HG03060 (cell line): ENCODE data around the gene SEMA3A.

Experiments
- ATAC-seq: cut with Tn5 transposase; IDR thresholded peaks from one replicate; pipeline ENCODE4 v1.9.1; 2021; ENCODE audit warnings: low read depth, moderate number of reproducible peaks; ENCODE audit not compliant: unreplicated experiment

Gene SEMA3A

GRCh38 chr7:83952236-83952635, 242.4 kb downstream of the SEMA3A start:
- no peak for ATAC-seq

GRCh38 chr7:83947260-83947659, 247.3 kb downstream of the SEMA3A start:
- peak; percentile 59 for ATAC-seq

GRCh38 chr7:83946801-83947200, 247.8 kb downstream of the SEMA3A start:
- no peak for ATAC-seq

- no peak for ATAC-seq
Measured at GRCh38 chr7:83941300-83941699, 253.3 kb downstream of the SEMA3A start.

GRCh38 chr7:83937930-83938329, 256.7 kb downstream of the SEMA3A start:
- no peak for ATAC-seq

- peak; percentile 43 for ATAC-seq
Measured at GRCh38 chr7:83936056-83936708, 258.4 kb downstream of the SEMA3A start.

GRCh38 chr7:83934118-83934734, 260.4 kb downstream of the SEMA3A start:
- ATAC-seq: no peak

GRCh38 chr7:83931968-83932367, 262.6 kb downstream of the SEMA3A start:
- ATAC-seq: no peak

- no peak for ATAC-seq
Measured at GRCh38 chr7:83930262-83930661, 264.3 kb downstream of the SEMA3A start.

- ATAC-seq: no peak
Measured at GRCh38 chr7:83925860-83926259, 268.7 kb downstream of the SEMA3A start.

- no peak for ATAC-seq
Measured at GRCh38 chr7:83921941-83922607, 272.5 kb downstream of the SEMA3A start.

- ATAC-seq: no peak
Measured at GRCh38 chr7:83921271-83921940, 273.2 kb downstream of the SEMA3A start.

- no peak for ATAC-seq
Measured at GRCh38 chr7:83918142-83918541, 276.4 kb downstream of the SEMA3A start.

GRCh38 chr7:83913174-83913573, 281.4 kb downstream of the SEMA3A start:
- no peak for ATAC-seq

GRCh38 chr7:83908526-83908925, 286.1 kb downstream of the SEMA3A start:
- ATAC-seq: no peak
